Bone marrow (tissue), 2 donors: ENCODE measurements around the gene CUL9.

Experiments used
- DNase-seq, 2 donors: peaks; one replicate each; lab custom pipeline; 2025; lab: John Stamatoyannopoulos, UW

The CUL9 gene

DNA sequence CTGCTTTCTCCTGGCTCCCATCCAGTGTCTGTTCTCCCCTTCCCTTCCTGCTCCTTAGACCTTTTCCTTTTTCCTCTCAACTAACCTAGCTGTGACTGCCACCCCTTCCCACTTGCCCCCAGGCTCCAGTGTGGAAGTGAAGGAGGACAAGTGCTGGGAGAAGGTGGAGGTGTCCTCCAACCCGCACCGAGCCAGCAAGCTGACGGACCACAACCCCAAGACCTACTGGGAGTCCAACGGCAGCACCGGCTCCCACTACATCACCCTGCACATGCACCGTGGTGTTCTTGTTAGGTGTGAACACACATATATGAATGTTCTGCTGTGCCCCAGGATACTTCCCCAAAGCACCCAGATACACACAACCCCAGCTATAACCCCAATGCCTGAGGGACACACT lies 18.5 kb downstream of the CUL9 start:
- DNase-seq = no peak

DNA sequence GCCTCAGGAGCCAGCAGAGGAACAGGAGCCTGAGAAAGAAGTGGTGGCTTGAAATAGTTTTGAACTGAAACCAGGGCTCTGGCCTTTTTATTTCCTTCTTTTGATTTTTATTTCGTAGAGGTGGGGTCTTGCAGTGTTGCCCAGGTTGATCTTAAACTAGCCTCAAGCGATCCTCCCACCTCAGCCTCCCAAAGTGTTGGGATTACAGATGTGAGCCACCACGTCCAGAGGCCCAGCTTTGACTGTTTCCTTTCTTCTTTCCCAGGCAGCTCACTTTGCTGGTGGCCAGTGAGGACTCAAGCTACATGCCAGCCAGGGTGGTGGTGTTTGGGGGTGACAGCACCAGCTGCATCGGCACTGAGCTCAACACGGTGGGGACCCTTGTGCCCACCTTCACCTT lies 20.5 kb downstream of the CUL9 start:
- DNase-seq = no peak

GRCh38 chr6:43203029-43203717 lies 21.2 kb downstream of the CUL9 start:
- no peak for DNase-seq

- DNase-seq = no peak
Measured at GRCh38 chr6:43203718-43204095, 21.7 kb downstream of the CUL9 start.

- DNase-seq = no peak
Measured at GRCh38 chr6:43204271-43205105, 22.5 kb downstream of the CUL9 start.

DNA sequence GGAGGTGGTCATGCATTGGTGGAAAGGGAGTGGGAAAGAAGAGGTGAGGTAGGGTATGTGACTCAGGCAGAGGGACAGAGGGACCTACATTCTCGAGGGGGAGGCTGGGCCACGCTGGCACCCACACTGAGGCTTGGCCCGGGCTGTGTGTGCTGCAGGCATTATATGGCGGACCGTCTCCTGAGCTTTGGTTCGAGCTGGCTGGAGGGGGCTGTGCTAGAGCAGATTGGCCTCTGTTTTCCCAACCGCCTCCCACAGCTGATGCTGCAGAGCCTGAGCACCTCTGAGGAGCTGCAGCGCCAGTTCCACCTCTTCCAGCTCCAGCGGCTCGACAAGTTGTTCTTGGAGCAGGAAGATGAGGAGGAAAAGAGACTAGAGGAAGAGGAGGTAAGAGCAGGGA lies 23.9 kb downstream of the CUL9 start:
- DNase-seq = no peak

DNA sequence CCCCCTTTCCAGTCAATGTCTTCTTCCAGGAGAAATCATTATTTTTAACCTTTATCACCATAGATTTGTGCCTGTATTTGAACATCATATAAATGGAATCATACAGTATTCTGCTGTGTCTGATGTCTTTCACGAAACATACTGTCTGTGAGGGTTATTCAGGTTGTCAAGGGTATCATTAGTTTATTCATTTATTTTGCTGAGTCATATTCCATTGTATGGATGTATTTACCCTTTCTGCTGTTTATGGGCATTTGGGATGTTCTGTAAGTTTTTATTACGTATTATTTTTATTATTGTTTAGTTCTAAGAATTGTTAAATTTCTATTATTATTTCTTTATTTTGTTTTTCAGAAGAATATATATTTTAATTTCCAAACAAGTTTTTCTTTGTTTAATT lies 25.3 kb downstream of the CUL9 start:
- DNase-seq = no peak

- peak in 1 of 2 donors; percentile 5 for DNase-seq
Measured at GRCh38 chr6:43211955-43212354, 30.0 kb downstream of the CUL9 start.

GRCh38 chr6:43213431-43213830 lies 31.4 kb downstream of the CUL9 start:
- DNase-seq = no peak

- DNase-seq = no peak
Measured at GRCh38 chr6:43215066-43215465, 33.1 kb downstream of the CUL9 start.

DNA sequence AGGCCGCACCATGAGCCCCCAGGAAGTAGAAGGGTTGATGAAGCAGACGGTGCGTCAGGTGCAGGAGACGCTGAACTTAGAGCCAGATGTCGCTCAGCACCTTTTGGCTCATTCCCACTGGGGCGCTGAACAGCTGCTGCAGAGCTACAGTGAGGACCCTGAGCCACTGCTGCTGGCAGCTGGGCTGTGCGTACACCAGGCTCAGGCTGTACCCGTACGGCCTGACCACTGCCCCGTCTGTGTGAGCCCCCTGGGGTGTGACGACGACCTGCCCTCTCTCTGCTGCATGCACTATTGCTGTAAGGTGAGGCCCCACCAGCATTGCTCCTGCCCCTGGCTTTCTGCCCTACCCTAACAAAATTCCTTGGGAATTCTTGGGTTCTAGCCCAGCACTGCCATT lies 34.2 kb downstream of the CUL9 start:
- DNase-seq = no peak

GRCh38 chr6:43217351-43217750 lies 35.4 kb downstream of the CUL9 start:
- no peak for DNase-seq

DNA sequence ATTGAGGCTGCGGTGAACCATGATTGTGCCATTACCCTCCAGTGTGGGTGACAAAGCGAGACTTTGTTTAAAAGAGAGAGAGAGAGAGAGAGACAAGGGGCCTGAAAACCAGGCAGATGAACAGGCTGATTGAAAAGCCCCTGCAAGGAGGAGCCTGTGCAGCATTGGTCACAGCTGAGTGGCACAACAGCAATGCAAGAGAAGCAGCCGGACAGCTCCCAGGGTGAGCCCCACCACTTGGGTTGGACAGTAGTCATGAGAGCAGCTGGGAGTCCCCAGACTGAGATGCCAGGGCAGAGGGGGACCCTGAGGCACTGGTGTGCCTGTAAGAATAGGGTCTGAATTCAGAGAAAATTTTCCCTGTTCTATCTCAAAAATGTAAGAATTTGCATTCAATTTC lies 37.1 kb downstream of the CUL9 start:
- DNase-seq = no peak

- no peak for DNase-seq
Measured at GRCh38 chr6:43219814-43220213, 37.8 kb downstream of the CUL9 start.

- DNase-seq = no peak
Measured at GRCh38 chr6:43220439-43220951, 38.5 kb downstream of the CUL9 start.

DNA sequence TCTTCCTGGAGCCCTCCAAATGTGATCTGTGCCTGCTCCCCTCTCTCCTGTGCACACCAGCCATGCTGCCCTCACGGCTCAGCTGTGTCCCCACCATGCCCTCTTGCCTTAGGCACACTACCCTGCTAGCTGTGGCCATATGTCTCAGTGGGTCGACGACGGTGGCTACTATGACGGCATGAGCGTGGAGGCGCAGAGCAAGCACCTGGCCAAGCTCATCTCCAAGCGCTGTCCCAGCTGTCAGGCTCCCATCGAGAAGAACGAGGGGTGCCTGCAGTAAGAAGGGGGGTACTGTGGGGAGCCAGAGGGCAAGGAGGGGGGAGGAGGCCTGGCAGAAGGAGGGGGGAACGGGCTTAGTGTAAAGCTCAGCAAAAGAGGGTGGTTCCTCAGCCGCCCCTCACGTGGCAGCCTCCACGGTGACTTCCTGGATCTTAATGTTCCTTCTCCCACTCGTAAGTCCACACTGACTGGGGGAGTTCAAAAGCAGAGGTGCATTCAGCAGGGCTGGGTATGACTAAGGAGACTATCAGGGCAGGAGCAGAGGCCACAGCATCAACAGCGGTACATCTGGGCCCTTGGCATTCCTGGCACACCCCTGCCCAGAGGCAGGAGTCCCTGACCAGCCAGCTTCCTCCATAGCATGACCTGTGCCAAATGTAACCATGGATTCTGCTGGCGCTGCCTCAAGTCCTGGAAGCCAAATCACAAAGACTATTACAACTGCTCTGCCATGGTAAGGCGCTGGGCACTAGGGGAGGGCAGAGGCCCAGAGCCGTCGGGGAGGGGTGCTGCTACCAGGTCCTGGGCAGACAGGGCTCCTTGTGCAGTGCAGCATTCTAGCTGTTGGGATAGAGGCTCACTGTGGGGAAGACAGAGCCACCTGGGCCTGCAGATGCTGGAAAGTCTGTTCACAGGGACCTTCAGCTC lies 39.3 kb downstream of the CUL9 start:
- DNase-seq = no peak

GRCh38 chr6:43222418-43223059 lies 40.5 kb downstream of the CUL9 start:
- no peak for DNase-seq

DNA sequence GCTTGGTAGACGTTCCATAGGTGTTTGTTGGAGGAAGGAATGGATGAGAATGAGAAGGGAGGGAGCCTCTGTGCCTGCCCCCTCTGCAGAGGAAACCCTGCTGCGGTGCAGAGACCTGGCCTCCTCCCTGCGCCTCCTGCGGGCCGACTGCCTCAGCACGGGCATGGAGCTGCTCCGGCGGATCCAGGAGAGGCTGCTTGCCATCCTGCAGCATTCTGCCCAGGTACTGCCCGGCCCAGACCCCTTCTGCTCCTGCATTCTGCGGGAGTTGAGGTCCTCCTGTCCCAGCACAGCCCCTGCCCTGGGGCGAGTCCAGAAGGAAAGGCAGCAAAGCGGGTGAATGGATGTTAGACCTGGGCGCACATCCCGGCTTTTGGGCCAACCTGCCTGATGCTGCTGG lies 41.2 kb downstream of the CUL9 start:
- DNase-seq = no peak

DNA sequence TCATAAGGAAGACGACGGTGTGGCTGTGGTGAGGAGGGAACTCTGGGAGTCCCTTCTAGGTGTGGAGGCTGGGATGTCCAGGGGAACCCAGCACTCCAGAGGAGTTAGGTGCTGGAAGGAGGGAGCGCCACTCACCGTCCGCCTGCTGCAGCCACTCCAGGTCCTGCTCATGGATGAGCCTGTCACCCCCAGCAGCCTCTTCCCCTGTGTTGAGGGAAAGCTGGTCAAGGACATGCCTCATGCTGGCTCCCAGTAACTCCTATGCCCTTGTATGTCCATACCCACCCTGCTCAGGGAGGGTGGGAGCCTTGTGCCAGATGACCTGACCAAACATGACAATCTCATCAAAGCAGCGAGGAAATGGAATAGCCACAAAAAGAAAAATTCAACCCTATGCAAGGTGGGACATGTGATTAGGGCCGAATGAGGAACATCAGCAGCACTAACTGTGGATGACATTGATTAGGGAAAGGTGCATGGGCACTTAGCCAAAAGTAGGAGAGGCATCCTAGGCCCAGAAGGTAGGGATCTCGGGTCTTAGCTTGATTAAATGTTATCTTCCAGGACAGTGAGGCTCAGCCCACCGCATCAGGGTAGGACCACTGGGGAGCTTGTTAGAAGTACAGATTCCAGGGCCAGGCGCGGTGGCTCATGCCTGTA lies 44.3 kb downstream of the CUL9 start:
- no peak for DNase-seq

DNA sequence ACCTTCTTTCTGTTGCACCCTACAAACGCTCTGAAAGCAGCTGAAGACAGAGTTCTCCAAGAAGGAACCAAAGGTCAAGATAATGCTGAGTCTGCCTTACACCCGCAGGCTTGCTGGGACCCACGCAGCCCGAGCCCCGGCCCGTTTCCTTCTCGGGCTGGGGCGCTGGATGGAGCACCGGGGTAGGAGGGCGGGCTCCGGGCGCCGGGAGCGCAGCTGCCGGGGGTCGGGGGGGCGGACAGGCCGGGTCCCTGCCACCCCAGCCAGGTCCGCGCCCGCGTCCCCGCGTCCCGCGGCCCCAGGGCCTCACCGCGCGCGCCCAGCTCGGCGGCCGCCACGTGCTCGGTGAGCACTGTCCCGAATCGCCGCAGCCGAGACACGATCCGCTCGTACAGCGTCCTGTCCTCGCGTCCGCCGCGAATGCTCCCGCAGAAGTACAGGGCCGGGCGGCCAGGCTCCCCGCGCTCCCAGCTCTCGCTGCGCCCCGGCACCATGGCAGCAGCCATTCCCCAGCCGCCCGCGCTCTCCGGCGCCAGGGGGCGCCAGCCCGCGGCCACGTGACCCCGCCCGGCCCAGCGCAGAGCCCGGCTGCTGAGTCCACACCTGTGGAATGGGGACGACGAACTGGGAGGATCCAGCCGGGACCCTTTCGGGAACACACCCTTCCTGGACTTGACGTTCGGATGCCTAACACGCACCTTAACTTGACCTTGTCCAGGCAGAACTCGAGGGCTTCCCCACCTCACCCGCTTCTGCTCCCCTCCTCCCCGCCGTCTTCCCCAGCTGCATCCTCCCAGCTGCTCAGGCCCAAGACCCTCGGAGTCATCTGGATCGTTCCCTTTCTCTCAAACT lies 47.2 kb downstream of the CUL9 start, which contains the start of gene DNPH1:
Gene DNPH1 (minus strand): TSS at position 531 of the 852 bp plus-strand sequence. CDS start 25 bp downstream, at position 506.
- DNase-seq = peak in 1 of 2 donors; percentile 46
